Neutrophil (primary cell): ENCODE measurements around the gene STEAP3.

Experiments used
- H3K27ac ChIP-seq: fragments of 200-600 bp; sonication (generic); 2 replicates; pipeline ENCODE4 v1.5.1; 2016; ENCODE audit warnings: mild to moderate bottlenecking, moderate library complexity
- H3K27me3 ChIP-seq: fragments of 200-600 bp; sonication (generic); 2 replicates; pipeline ENCODE4 v1.6.0; 2016; ENCODE audit warnings: mild to moderate bottlenecking
- H3K36me3 ChIP-seq: fragments of 200-600 bp; sonication (generic); 2 replicates; pipeline ENCODE4 v1.5.1; 2017
- H3K4me1 ChIP-seq, 2 experiments: fragments of 200-600 bp in 1 of 2; sonication (generic) in 1 of 2; 1 replicate in 1 of 2; 2 replicates in 1 of 2; pipeline versions ENCODE4 v1.5.1 to v1.6.1; 2013 to 2016; ENCODE audit warnings: low read depth in 1 of 2, low read length in 1 of 2, mild to moderate bottlenecking in 1 of 2, moderate library complexity in 1 of 2; ENCODE audit not compliant: control insufficient read depth in 1 of 2, insufficient read depth in 1 of 2
- H3K4me3 ChIP-seq, 2 experiments: fragments of 200-600 bp in 1 of 2; sonication (generic) in 1 of 2; 1 replicate in 1 of 2; 2 replicates in 1 of 2; pipeline ENCODE4 v1.5.1; 2013 to 2016; ENCODE audit warnings: low read depth in 1 of 2, low read length in 1 of 2, mild to moderate bottlenecking in 1 of 2, moderate library complexity in 1 of 2
- H3K9me3 ChIP-seq: fragments of 200-600 bp; sonication (generic); 2 replicates; pipeline ENCODE4 v1.5.1; 2016
- CTCF ChIP-seq: fragments of 200-600 bp; sonication (generic); IDR thresholded peaks from 2 replicates; pipeline ENCODE4 v1.5.1; 2016; ENCODE audit warnings: antibody characterized with exemption

The STEAP3 gene

GRCh38 chr2:119290859-119291587 lies 67.4 kb downstream of the STEAP3 start:
- peak; percentile 21 for TF ChIP-seq CTCF
- H3K9me3 ChIP-seq = no peaks in the 10 kb centered on the region

DNA sequence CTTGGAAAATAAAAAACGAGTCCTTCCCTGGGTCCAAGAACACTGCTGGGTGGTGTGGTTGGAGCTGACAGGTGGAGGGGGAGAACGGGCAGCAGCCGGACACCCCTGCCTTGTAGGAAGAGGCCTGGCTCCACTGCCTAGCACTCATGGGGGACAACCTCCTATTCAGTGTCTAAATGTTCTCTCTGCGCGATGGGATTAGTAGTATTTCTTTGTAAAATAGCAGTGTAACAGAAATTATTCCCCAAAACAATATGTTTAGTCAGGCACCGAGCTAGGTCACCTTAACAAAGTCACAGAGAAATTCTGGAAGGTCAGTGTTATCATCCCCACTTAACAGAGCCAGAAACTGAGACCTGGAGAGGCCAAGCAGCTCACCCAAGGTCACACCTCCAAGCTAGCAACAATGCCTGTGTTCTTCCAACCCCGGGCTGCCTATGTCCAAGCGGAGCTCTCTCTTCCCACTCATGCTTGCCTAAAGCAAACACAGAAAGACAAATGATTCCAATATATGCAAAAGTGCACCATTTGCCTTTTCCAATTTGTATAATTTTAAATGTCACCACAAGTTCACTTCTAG lies 68.0 kb downstream of the STEAP3 start:
- H3K36me3 ChIP-seq = no peaks in the 10 kb centered on the region
- H3K27ac ChIP-seq = no peak overlapping the region
- no peak overlapping the region for H3K4me3 ChIP-seq
- no peaks in the 10 kb centered on the region for H3K9me3 ChIP-seq
- no peak for TF ChIP-seq CTCF
- no peaks in the 10 kb centered on the region for H3K27me3 ChIP-seq
- no peaks in the 10 kb centered on the region for H3K4me1 ChIP-seq

More at GRCh38 chr2:119290859-119291587, 67.4 kb downstream of the STEAP3 start:
- H3K27ac ChIP-seq = no peak overlapping the region
- H3K4me1 ChIP-seq = no peaks in the 10 kb centered on the region
- no peak overlapping the region for H3K4me3 ChIP-seq
- H3K36me3 ChIP-seq = no peaks in the 10 kb centered on the region
- no peaks in the 10 kb centered on the region for H3K27me3 ChIP-seq

DNA sequence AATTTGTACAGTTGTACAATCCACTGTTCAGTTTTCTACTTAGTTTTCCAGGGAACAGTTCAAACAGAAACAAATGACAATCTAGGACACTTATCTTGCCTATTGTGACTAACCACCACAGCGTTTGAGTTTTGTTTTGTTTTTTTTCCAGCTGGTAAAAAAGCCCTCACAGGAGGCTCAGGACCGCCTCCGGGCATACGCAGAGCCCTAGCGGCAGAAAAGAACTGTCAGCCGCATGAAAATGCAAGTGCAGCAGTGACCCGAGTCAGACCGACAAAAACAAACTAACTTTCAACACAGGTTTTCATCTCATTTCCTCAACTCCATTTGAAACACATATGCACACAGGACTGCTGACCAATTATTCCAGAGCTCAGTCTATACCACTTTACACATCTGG lies 68.6 kb downstream of the STEAP3 start:
- Histone ChIP-seq H3K4me1 (no peaks in the 10 kb centered on the region), H3K27me3 (no peaks in the 10 kb centered on the region), H3K9me3 (no peaks in the 10 kb centered on the region), H3K4me3 (no peak overlapping the region), H3K36me3 (no peaks in the 10 kb centered on the region), H3K27ac (no peak overlapping the region)
- TF ChIP-seq CTCF = no peak

GRCh38 chr2:119293254-119293653 lies 69.6 kb downstream of the STEAP3 start:
- Histone ChIP-seq H3K4me3 (no peak overlapping the region), H3K4me1 (no peaks in the 10 kb centered on the region), H3K9me3 (no peaks in the 10 kb centered on the region), H3K27me3 (no peaks in the 10 kb centered on the region), H3K36me3 (no peaks in the 10 kb centered on the region), H3K27ac (no peak overlapping the region)
- TF ChIP-seq CTCF = no peak

DNA sequence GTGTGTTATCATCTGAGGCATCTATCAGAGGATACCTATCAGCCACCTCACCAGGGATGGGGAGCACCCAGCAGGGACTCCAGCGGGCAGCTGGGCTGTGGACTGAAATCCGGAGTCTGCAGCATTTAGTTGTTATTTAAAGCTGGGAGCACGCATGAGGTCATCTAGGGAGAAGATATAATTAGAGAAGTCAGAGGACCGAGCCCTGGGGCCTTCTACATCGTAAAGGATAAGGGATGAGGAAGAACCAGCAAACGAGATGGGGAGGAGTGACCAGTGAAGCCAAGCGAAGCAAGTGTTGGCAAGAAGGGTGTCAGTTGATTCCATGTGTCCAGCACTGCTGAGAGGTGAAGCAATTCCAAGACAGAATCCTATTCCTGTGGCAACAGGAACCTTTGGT lies 70.3 kb downstream of the STEAP3 start:
- no peak overlapping the region for H3K27ac ChIP-seq
- H3K36me3 ChIP-seq = no peaks in the 10 kb centered on the region
- H3K27me3 ChIP-seq = no peaks in the 10 kb centered on the region
- no peaks in the 10 kb centered on the region for H3K9me3 ChIP-seq
- no peak for TF ChIP-seq CTCF
- H3K4me3 ChIP-seq = no peak overlapping the region
- H3K4me1 ChIP-seq = no peaks in the 10 kb centered on the region
